GM10847 (cell line): ENCODE measurements around the gene DEK.

Experiments used
- POLR2A ChIP-seq: IDR thresholded peaks from 2 replicates; pipeline ENCODE4 v1.6.1; 2011; ENCODE audit not compliant: insufficient read length; ENCODE audit errors: extremely low read depth

DEK gene

DNA sequence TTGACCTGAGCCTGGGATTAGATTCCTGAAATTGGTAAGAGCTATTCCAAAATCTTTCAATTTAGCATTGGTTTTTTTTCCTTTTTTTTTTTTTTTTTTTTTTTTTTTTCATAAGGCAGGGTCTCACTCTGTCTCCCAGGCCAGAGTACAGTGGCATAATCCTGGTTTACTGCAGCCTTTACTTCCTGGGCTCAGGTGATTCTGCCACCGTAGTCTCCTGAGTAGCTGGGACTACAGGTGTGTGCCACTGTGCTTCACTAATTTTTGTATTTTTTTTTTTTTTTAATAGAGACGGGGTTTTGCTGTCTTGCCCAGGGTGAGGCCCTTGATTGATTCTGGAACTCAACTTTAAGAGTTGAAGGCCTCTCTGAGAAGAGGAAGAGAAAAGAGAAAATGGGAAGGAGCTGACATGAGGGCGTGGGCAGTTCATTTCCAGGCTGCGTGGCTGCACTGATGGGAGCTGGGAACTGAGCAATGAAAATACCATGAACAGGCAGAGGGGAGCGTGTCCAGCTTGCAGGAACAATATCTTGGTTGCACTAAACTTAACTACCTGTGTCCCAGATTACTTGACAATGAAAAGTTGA is 84.5 kb downstream of the DEK start:
- no peak for TF ChIP-seq POLR2A

DNA sequence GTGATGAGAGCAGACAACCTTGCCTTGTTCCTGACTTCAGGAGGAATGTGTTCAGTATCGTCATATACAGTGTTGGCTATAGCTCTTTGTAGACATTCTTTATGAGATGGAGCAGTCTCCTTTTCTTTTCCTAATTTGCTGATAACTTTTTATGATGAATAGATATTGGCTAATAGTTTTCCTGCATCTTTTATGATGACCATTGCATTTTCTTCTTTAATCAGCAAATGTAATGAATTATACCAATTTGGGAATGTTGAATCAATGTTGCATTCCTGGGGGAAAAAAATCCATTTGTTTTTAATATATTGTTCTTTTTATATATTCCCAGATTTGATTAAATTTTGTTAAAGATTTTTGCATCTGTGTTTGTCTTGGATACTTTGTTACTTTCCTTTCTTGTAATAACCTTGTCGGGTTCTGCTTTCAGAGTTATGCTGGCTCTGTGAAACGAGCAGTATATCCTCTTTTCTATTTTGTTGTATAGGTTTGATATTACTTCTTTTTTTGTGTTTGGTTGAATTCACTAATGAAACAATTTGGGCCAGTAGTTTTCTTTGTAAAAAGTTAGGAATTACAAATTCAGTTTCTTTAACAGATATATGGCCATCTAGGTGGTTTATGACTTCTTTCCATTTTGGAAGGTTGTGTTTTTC is 85.2 kb downstream of the DEK start:
- TF ChIP-seq POLR2A, result no peak

DNA sequence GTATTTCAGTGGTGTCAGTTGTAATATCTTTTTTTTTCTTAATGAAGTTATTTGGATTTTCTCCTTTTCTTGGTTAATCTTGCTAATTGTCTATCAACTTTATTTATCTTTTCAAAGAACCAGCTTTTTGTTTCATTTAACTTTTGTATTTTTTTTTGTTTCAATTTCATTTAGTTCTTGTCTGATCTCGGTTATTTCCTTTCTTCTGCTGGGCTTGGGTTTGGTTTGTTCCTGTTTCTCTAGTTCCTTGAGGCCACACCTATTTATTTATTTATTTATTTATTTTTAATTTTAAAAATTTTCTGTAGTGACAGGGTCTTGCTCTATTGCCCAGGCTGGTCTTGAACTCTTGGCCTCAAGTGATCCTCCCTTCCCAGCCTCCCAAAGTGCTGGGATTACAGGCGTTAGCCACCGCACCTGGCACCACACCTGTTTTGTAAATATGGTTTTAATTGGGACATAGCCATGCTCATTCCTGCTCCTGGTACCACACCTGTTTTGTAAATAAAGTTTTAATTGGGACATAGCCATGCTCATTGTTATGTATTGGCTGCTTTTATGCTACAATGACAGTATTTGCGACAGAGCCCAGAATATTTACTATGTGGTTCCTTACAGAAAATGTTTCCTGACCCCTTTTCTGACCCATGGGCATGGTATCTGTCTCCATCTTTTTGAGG is 86.9 kb downstream of the DEK start:
- TF ChIP-seq POLR2A, result no peak
